GM19035 (cell line): ENCODE measurements around the gene ZNF777.
A peak's percentile ranks its signal among the peaks of the same experiment; 100 is the strongest.
"Not testable (repeated sequence)": the region's sequence is repeated elsewhere in the genome, so short reads cannot be mapped to it uniquely, and the experiment has no call there.

ENCODE experiments used
- ATAC-seq: cut with Tn5 transposase; IDR thresholded peaks from one replicate; pipeline ENCODE4 v1.9.1; 2021; ENCODE audit not compliant: unreplicated experiment

The ZNF777 gene

GRCh38 chr7:149420006-149420405, 40.9 kb downstream of the ZNF777 start:
- ATAC-seq, result no peak

- no peak for ATAC-seq
Observed at GRCh38 chr7:149415391-149416071, 45.3 kb downstream of the ZNF777 start.

- ATAC-seq, result no peak
Observed at GRCh38 chr7:149414745-149415390, 46.0 kb downstream of the ZNF777 start.

- ATAC-seq, result no peak
Observed at GRCh38 chr7:149414171-149414570, 46.7 kb downstream of the ZNF777 start.

GRCh38 chr7:149413083-149413482, 47.8 kb downstream of the ZNF777 start:
- not testable (repeated sequence) for ATAC-seq

GRCh38 chr7:149409895-149410294, 51.0 kb downstream of the ZNF777 start:
- ATAC-seq, result peak; percentile 68

DNA sequence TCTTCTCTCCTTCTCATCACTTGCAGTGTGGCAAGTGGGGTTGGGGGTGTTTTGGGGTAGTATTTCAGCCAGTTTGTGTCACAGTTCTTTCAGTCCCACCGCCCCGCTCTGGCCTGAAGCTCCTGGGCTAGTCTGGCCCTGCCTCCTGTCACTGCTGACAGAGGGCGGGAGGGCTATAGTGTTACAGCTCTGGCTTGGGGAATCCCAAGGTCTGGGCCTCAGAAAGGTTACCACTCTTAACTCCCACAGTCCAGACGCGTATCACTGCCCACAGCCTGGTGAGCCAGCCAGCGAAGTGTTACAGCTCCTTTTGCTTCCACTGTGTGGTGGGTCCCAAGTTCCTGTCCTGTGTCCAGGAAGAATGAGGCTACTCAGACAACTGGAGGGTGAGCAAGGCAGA, 56.0 kb downstream of the ZNF777 start:
- no peak for ATAC-seq

DNA sequence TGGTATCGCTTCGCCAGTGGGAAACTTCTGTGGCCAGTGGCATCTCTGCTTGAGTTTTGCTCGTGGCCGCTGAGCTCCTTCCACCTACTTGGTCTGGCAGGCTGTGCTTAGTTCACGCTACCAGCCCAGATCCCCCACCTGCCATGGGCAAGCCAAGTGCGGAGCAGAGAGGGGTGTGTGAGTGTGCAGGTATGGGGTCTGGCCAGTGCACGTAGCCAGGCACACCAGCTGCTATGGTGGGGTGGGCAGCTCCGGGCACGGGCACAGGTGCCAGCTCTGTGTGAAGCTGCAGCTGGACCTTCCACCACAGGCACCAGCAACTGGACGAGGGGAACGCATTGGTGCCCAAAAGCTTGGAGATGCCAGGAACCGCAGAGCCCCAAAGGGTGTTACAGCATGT, 56.5 kb downstream of the ZNF777 start:
- ATAC-seq, result no peak

- ATAC-seq, result no peak
Observed at GRCh38 chr7:149398195-149398820, 62.6 kb downstream of the ZNF777 start.

GRCh38 chr7:149397470-149398043, 63.3 kb downstream of the ZNF777 start:
- ATAC-seq, result no peak

GRCh38 chr7:149388550-149389335, 72.1 kb downstream of the ZNF777 start:
- not testable (repeated sequence) for ATAC-seq

GRCh38 chr7:149386514-149386913, 74.3 kb downstream of the ZNF777 start:
- not testable (repeated sequence) for ATAC-seq

GRCh38 chr7:149385195-149385950, 75.5 kb downstream of the ZNF777 start:
- ATAC-seq, result no peak
